Amygdala (tissue), 56 donors: ENCODE results near the gene BORCS5.

Experiments
- DNase-seq, 56 donors: peaks; one replicate each; lab custom pipeline; 2025; lab: John Stamatoyannopoulos, UW

The BORCS5 gene

DNA sequence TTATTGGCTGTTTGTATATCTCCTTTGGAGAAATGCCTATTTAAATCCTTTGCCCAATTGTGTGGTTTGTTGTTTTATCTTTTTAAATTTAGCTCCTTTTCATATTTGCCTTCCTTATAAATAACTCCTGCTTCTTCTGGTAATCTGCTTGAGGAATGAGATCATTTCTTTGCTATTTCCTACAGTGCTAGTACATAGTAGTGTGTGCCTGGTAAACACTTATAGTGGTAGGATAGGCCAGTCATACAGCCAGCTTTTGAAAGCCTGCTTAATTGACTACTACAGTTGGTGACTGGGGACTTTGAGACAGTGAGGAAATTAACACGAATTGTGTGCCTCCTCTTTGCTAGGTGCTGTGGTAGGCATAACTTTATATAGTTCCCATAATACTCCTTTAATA lies 68.7 kb downstream of the BORCS5 start:
- no peak for DNase-seq

GRCh38 chr12:12427568-12427967 lies 70.7 kb downstream of the BORCS5 start:
- DNase-seq: no peak

DNA sequence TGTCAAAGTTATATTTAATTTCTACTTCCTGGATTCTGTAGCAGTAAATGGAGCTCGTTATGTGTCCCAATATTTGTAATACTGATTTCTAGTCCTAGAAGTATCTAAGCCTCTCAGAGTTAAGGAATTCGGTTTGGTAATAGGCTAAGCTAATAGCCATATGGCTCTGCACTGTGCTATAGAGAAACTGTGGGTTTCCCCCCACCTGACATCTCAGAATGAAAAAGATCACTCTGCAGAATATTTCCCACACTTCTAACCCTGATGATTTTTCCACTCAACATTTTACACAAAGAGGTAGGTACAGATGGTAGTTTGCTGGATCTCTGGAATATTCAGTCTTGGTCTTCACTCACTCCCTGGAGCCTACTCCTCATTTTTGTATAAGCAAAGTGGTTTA lies 71.2 kb downstream of the BORCS5 start:
- no peak for DNase-seq

GRCh38 chr12:12428961-12429657 lies 72.2 kb downstream of the BORCS5 start:
- DNase-seq: no peak

DNA sequence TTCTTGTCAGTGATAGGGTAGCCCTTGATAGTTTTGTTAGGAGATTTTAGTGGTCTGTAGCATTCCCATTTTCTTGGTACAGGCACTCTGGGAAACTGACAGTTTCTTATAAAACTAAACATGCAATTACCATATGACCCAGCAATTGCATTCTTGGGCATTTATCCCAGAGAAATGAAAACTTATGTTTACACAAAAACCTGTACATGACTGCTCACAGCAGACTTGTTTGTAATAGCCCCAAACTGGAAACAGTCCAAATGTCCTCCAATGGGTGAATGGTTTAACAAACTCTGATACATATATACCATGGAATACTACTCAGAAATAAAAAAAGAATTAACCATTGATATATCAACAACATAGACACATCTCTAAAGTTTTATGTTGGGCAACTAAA lies 75.5 kb downstream of the BORCS5 start:
- no peak for DNase-seq

DNA sequence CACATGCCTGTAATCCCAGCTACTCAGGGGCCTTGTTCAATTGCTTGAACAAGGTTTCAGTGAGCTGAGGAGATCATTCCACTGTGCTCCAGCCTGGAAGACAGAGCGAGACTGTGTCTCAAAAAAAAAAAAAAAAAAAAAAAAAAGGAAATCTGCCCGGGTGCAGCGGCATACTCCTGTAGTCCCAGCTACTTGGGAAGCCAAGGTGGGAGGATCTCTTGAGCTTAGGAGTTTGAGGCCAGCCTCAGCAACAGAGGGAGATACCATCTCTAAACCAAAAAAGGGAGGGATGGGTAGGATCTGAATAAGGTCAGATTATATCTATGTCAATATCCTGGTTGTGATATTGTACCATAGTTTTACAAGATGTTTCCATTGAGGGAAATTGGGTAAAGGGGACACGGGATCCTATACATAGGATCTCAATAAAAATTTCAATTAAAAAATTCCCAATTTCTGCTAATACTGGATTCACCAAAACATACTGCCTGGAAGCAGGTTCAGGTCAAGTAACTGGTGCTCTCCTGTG lies 76.4 kb downstream of the BORCS5 start:
- DNase-seq: no peak

- DNase-seq: no peak
Observed at GRCh38 chr12:12436831-12437345, 80.0 kb downstream of the BORCS5 start.

- DNase-seq: no peak
Observed at GRCh38 chr12:12439636-12440035, 82.8 kb downstream of the BORCS5 start.

DNA sequence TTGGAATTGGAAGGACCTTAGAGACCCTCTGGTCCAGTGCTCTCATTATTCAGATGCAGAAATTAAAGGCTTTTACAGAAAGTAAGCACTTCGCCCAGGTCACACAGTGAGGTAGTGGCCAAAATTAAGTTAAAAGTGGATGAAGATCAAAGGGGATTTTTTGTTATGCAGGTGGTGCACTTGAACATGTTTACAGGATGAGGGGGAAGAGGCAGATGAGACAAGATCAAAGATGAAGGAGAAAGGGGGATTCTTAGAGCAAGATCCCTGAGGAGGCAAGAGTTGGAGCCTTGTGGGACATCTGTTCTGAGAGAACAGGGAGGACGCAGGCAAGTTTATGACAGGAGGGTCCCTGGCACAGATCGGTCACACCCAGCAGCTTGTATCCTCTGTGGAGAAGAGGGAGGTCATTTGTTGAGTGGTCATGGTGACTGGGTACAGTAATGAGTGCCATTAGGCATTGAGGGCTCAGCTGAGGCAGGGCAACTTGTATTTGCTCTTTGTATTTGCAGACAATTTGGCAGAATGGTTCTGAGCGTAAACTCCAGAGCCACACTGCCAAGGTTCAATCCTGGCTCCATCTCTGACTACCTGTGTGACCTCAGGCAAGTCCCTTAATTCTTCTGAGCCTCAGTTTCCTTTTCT lies 84.0 kb downstream of the BORCS5 start:
- DNase-seq: no peak

GRCh38 chr12:12441429-12441807 lies 84.5 kb downstream of the BORCS5 start:
- DNase-seq: no peak

- DNase-seq: no peak
Observed at GRCh38 chr12:12441843-12442461, 85.1 kb downstream of the BORCS5 start.

GRCh38 chr12:12442548-12443071 lies 85.7 kb downstream of the BORCS5 start:
- no peak for DNase-seq

GRCh38 chr12:12443431-12443878 lies 86.6 kb downstream of the BORCS5 start:
- no peak for DNase-seq

- no peak for DNase-seq
Observed at GRCh38 chr12:12445165-12445881, 88.4 kb downstream of the BORCS5 start.

GRCh38 chr12:12445882-12446181 lies 89.0 kb downstream of the BORCS5 start:
- no peak for DNase-seq

DNA sequence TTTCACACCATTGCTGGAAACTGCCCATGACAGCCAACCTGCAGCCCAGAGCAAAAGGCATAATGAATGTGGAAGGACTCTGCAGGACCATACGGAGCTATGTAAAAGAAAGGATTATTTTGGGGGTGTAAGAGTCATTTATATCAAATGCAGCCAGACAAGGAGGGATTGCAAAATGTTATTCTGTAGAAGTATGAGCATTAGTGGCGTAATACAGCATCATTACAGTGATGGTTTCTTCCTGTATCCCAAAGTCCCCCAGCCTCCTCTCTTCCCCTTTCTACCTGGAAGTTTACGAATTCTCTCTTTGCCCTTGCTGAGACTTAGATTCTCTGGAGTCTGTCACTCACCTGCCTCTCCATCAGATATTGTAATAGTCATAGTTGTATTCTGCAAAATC lies 89.9 kb downstream of the BORCS5 start:
- no peak for DNase-seq

DNA sequence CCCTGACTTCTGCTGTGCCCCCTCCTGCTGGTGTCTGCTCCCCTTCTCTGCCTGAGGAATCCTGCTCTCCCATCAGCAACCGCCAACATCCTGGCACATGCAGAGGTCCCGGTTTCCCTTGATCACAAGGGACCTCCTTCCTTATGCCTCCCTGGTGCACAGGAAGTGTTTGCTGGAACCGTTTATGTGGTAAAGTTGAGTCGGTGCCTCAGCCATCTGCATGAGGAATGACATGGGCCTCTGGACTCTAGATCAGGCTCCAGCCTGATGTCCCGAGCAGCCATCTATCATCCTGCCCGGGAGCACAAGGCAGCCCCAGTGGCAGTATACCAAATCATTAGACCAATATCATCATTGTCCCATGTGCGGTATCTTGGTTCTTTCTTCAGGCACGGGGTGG lies 90.4 kb downstream of the BORCS5 start:
- no peak for DNase-seq

DNA sequence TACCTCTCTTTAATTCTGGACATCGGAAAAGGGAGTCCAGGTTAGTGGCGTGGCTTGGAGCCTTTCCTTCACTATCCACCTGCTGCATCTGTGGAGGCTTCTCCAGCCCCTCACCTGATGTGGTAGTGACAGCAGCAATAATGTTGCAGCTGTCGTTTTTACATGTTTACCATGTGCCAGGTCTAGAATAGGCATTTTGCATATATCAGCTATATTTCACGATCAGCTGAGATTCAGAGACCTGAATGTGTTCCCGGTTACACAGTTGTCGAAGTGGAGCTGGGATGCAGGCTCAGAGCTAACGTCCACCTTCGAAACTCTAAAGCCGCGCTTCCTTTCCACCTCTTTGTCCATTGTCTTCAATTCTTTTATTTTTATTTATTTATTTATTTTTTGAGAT lies 91.0 kb downstream of the BORCS5 start:
- DNase-seq: no peak

- no peak for DNase-seq
Observed at GRCh38 chr12:12449533-12450025, 92.7 kb downstream of the BORCS5 start.

DNA sequence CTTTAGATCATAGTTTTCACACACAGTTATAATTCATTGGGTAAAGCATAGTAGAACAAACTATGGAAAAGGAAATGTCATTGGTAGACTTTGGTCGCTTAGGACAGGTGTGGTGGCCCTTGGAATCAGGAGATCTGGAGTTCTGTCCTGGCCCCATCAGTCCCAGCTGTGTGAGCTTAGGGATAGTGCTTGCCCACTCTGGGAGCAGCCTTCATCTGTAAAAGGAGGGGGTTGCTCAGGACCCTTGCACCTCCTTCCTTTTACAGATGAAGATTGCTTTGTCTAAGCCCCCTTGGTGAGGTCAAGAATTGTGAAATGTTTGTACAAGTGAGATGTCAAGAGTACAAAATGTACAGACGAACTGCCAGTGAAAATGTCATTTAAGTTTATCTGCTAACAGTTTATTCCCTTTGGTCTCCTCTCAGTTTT lies 93.2 kb downstream of the BORCS5 start:
- no peak for DNase-seq

DNA sequence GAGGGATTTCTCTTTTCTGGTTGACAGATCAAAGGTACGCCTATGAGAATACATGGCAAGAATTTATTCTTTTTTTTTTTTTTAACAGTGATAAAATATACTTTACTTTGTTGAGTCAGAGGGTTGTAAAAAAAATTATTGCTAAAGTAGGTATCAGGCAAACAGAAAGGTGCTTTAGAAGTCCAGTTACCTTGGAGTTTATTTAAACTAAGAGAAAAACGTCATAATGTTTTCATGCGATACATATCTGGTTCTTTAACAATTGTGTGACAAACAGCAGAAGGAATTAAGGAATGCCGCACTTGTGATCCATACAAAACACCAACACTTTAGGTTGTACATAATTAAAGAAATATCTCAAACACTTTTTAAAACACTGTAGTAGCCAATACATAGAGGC lies 94.2 kb downstream of the BORCS5 start:
- no peak for DNase-seq
